MM.1S (cell line): ENCODE measurements around the gene NATD1.

Experiments
- DNase-seq: peaks from one replicate; pipeline ENCODE4 v3.0.0-alpha.2; 2015
- H2AFZ ChIP-seq: fragments of 300-600 bp; sonication (generic); 2 replicates; pipeline ENCODE4 v1.6.0; 2016; ENCODE audit warnings: antibody characterized with exemption, low read length
- H3F3A ChIP-seq: fragments of 300-600 bp; sonication (generic); 2 replicates; pipeline ENCODE4 v1.6.1; 2016; ENCODE audit warnings: mild to moderate bottlenecking, antibody characterized with exemption, low read length, moderate library complexity, mixed read lengths; ENCODE audit not compliant: insufficient read depth
- H3K27ac ChIP-seq: fragments of 300-600 bp; sonication (generic); 2 replicates; pipeline ENCODE4 v1.5.1; 2016; ENCODE audit warnings: mild to moderate bottlenecking, low read length
- H3K27me3 ChIP-seq: fragments of 300-600 bp; sonication (generic); replicated peaks from 2 replicates; pipeline ENCODE4 v1.6.0; 2016; ENCODE audit warnings: low read length; ENCODE audit not compliant: insufficient read depth
- H3K36me3 ChIP-seq: fragments of 300-600 bp; sonication (generic); replicated peaks from 2 replicates; pipeline ENCODE4 v1.6.1; 2016; ENCODE audit warnings: mild to moderate bottlenecking, low read length, mixed read lengths; ENCODE audit not compliant: insufficient read depth
- H3K4me1 ChIP-seq: fragments of 300-600 bp; sonication (generic); 2 replicates; pipeline ENCODE4 v1.6.1; 2016; ENCODE audit warnings: low read length, mixed read lengths
- H3K4me2 ChIP-seq: fragments of 300-600 bp; sonication (generic); 2 replicates; pipeline ENCODE4 v1.6.0; 2016; ENCODE audit warnings: low read depth, low read length
- H3K4me3 ChIP-seq: fragments of 300-600 bp; sonication (generic); 2 replicates; pipeline ENCODE4 v1.5.1; 2016; ENCODE audit warnings: low read length, mixed read lengths
- H3K79me2 ChIP-seq: fragments of 300-600 bp; sonication (generic); 2 replicates; pipeline ENCODE4 v1.6.1; 2016; ENCODE audit warnings: mixed run types, low read length, mixed read lengths
- H3K9ac ChIP-seq: fragments of 300-600 bp; sonication (generic); 2 replicates; pipeline ENCODE4 v1.6.1; 2016; ENCODE audit warnings: low read length, mixed read lengths
- H3K9me2 ChIP-seq: fragments of 300-600 bp; sonication (generic); replicated peaks from 2 replicates; pipeline ENCODE4 v1.6.1; 2016; ENCODE audit warnings: mild to moderate bottlenecking, low read length, mixed read lengths; ENCODE audit not compliant: insufficient read depth
- H3K9me3 ChIP-seq: fragments of 300-600 bp; sonication (generic); replicated peaks from 2 replicates; pipeline ENCODE4 v1.6.1; 2016; ENCODE audit warnings: mild to moderate bottlenecking, low read length, mixed read lengths; ENCODE audit not compliant: insufficient read depth
- H4K20me1 ChIP-seq: fragments of 300-600 bp; sonication (generic); 2 replicates; pipeline ENCODE4 v1.6.1; 2016; ENCODE audit warnings: mild to moderate bottlenecking, low read length, moderate library complexity, mixed read lengths; ENCODE audit not compliant: insufficient read depth
- EZH2 ChIP-seq: fragments of 300-600 bp; sonication (generic); optimal IDR thresholded peaks from 2 replicates; pipeline ENCODE3; 2017; ENCODE audit warnings: low read depth, mild to moderate bottlenecking, antibody characterized with exemption, low read length, mixed read lengths
- EZH2phosphoT487 ChIP-seq: fragments of 300-600 bp; sonication (generic); IDR thresholded peaks from 2 replicates; pipeline ENCODE4 v1.6.1; 2018; ENCODE audit warnings: antibody characterized with exemption, low read length
- TF ChIP-seq, protein P1 (sequence below): fragments of 300-600 bp; sonication (generic); IDR thresholded peaks from 2 replicates; pipeline ENCODE4 v1.5.1; 2016; ENCODE audit warnings: antibody characterized with exemption, low read length, mixed read lengths

Gene NATD1

DNA sequence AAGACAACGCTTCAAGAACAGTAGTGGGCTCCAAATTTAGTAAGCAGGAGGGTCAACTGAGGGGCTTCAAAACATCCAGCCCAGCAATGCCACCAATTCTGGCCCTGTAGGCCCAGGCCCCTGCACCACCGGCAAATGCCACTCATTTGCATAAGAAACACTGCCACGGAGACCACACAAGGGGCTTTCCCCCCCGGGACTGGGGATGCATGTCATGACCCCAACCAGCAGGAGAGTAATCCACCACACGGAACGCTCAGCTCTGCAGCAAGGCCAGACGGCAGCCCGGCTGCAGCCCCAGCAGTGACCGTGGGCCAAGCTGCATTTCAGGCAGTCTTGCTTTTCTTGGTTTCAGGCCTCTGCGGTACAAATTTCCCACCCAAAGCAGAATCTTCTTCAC is 53.4 kb downstream of the NATD1 start:
- H2AFZ ChIP-seq, result no peak overlapping the region
- peaks cover 13% of the 10 kb centered on the region; the same call in 1 of the 2 replicates for H3K36me3 ChIP-seq
- H3K9me3 ChIP-seq, result no peaks in the 10 kb centered on the region
- TF ChIP-seq EZH2, result no peak
- TF ChIP-seq EZH2phosphoT487, result no peak
- TF ChIP-seq, protein P1, sequence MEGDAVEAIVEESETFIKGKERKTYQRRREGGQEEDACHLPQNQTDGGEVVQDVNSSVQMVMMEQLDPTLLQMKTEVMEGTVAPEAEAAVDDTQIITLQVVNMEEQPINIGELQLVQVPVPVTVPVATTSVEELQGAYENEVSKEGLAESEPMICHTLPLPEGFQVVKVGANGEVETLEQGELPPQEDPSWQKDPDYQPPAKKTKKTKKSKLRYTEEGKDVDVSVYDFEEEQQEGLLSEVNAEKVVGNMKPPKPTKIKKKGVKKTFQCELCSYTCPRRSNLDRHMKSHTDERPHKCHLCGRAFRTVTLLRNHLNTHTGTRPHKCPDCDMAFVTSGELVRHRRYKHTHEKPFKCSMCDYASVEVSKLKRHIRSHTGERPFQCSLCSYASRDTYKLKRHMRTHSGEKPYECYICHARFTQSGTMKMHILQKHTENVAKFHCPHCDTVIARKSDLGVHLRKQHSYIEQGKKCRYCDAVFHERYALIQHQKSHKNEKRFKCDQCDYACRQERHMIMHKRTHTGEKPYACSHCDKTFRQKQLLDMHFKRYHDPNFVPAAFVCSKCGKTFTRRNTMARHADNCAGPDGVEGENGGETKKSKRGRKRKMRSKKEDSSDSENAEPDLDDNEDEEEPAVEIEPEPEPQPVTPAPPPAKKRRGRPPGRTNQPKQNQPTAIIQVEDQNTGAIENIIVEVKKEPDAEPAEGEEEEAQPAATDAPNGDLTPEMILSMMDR, result no peak
- no peak overlapping the region for H3K4me3 ChIP-seq
- H3K4me2 ChIP-seq, result no peak overlapping the region
- peaks cover 54% of the 10 kb centered on the region for H4K20me1 ChIP-seq
- H3K27ac ChIP-seq, result no peak overlapping the region
- no peak overlapping the region for H3K9ac ChIP-seq
- no peaks in the 10 kb centered on the region for H3F3A ChIP-seq
- peaks cover 80% of the 10 kb centered on the region for H3K79me2 ChIP-seq
- DNase-seq, result no peak
- no peaks in the 10 kb centered on the region for H3K27me3 ChIP-seq
- H3K9me2 ChIP-seq, result no peaks in the 10 kb centered on the region
- H3K4me1 ChIP-seq, result no peaks in the 10 kb centered on the region

DNA sequence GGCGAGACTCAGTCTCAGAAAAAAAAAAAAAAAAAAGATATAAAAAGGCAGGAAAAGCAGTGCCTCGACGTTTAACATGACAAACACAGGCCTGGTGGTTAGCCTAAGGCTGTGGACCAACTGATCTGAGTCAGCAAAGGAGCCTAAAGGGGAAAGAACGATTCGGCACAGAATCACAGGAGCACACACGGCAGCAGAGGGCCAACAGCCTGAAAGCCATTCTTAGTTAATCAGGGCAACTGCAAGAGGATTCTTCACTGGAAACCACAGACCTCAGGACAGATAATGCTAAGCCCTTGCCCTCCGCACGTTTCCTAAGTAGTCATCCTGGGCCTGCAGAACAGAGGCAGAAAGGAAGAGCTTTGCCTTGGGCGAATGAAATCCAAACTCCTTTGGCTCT is 53.9 kb downstream of the NATD1 start:
- no peaks in the 10 kb centered on the region for H3K9me3 ChIP-seq
- H3K27ac ChIP-seq, result no peak overlapping the region
- peaks cover 48% of the 10 kb centered on the region for H4K20me1 ChIP-seq
- no peak overlapping the region for H3K4me2 ChIP-seq
- peaks cover 13% of the 10 kb centered on the region; the same call in 1 of the 2 replicates for H3K36me3 ChIP-seq
- no peak overlapping the region for H2AFZ ChIP-seq
- TF ChIP-seq EZH2phosphoT487 (no peak), EZH2 (no peak)
- TF ChIP-seq, protein P1, result no peak
- no peaks in the 10 kb centered on the region for H3K4me1 ChIP-seq
- H3K9me2 ChIP-seq, result no peaks in the 10 kb centered on the region
- H3K9ac ChIP-seq, result no peak overlapping the region
- no peaks in the 10 kb centered on the region for H3K27me3 ChIP-seq
- H3K79me2 ChIP-seq, result peaks cover 75% of the 10 kb centered on the region
- H3K4me3 ChIP-seq, result no peak overlapping the region
- DNase-seq, result no peak
- no peaks in the 10 kb centered on the region for H3F3A ChIP-seq

- peaks cover 66% of the 10 kb centered on the region for H3K79me2 ChIP-seq
- no peak overlapping the region for H3K27ac ChIP-seq
- H3K36me3 ChIP-seq, result peaks cover 13% of the 10 kb centered on the region; the same call in 1 of the 2 replicates
- H3F3A ChIP-seq, result no peaks in the 10 kb centered on the region
- H3K4me1 ChIP-seq, result no peaks in the 10 kb centered on the region
- H4K20me1 ChIP-seq, result peaks cover 47% of the 10 kb centered on the region
- H3K9ac ChIP-seq, result no peak overlapping the region
- H3K9me3 ChIP-seq, result no peaks in the 10 kb centered on the region
- TF ChIP-seq, protein P1, result no peak
- TF ChIP-seq EZH2, result no peak
- no peak for TF ChIP-seq EZH2phosphoT487
- H2AFZ ChIP-seq, result no peak overlapping the region
- no peaks in the 10 kb centered on the region for H3K9me2 ChIP-seq
- H3K4me3 ChIP-seq, result no peak overlapping the region
- DNase-seq, result no peak
- no peak overlapping the region for H3K4me2 ChIP-seq
- no peaks in the 10 kb centered on the region for H3K27me3 ChIP-seq
These were observed 54.8 kb downstream of the NATD1 start for GRCh38 chr17:21198411-21198810.
